BE2C (cell line): ENCODE measurements around the gene APEX1.
A peak's percentile ranks its signal among the peaks of the same experiment; 100 is the strongest.

Experiments used
- DNase-seq: peaks from one replicate; pipeline ENCODE4 v3.0.0-alpha.2; 2020
- H3K27me3 ChIP-seq: fragments of 250-450 bp; sonication (Bioruptor Pico); 2 replicates; pipeline ENCODE4 v1.5.1; 2020; ENCODE audit warnings: mild to moderate bottlenecking
- H3K36me3 ChIP-seq: fragments of 250-450 bp; sonication (Bioruptor Pico); 2 replicates; pipeline ENCODE4 v1.5.1; 2020; ENCODE audit warnings: mild to moderate bottlenecking
- H3K4me1 ChIP-seq: fragments of 250-450 bp; sonication (Bioruptor Pico); 2 replicates; pipeline ENCODE4 v1.5.1; 2020
- H3K4me3 ChIP-seq: 2 replicates; pipeline ENCODE4 v1.5.1; 2011; ENCODE audit warnings: low read depth, low read length
- H3K9me3 ChIP-seq: fragments of 250-450 bp; sonication (Bioruptor Pico); 2 replicates; pipeline ENCODE4 v1.5.1; 2020
- CTCF ChIP-seq: IDR thresholded peaks from 2 replicates; pipeline ENCODE4 v1.5.1; 2012; ENCODE audit warnings: mild to moderate bottlenecking, low read depth, low read length

APEX1 gene

GRCh38 chr14:20415782-20416206, 39.2 kb upstream of the APEX1 start:
- DNase-seq: peak; percentile 27
- no peak overlapping the region for H3K4me3 ChIP-seq
- TF ChIP-seq CTCF: peak; percentile 72

GRCh38 chr14:20416223-20416622, 38.8 kb upstream of the APEX1 start:
- no peaks in the 10 kb centered on the region for H3K4me1 ChIP-seq
- H3K36me3 ChIP-seq: no peaks in the 10 kb centered on the region
- H3K4me3 ChIP-seq: no peak overlapping the region
- H3K9me3 ChIP-seq: no peaks in the 10 kb centered on the region
- H3K27me3 ChIP-seq: no peaks in the 10 kb centered on the region; the same call in 1 of the 2 replicates
- no peak for TF ChIP-seq CTCF
- DNase-seq: no peak

More at GRCh38 chr14:20415782-20416206, 39.2 kb upstream of the APEX1 start:
- Histone ChIP-seq H3K9me3 (no peaks in the 10 kb centered on the region), H3K27me3 (no peaks in the 10 kb centered on the region; the same call in 1 of the 2 replicates), H3K36me3 (no peaks in the 10 kb centered on the region), H3K4me1 (no peaks in the 10 kb centered on the region)

- H3K27me3 ChIP-seq: no peaks in the 10 kb centered on the region
- no peak overlapping the region for H3K4me3 ChIP-seq
- TF ChIP-seq CTCF: no peak
- H3K4me1 ChIP-seq: no peaks in the 10 kb centered on the region
- no peaks in the 10 kb centered on the region for H3K9me3 ChIP-seq
- H3K36me3 ChIP-seq: no peaks in the 10 kb centered on the region
- DNase-seq: no peak
Measured at GRCh38 chr14:20417250-20418186, 37.5 kb upstream of the APEX1 start.

- TF ChIP-seq CTCF: no peak
- no peaks in the 10 kb centered on the region for H3K36me3 ChIP-seq
- no peaks in the 10 kb centered on the region for H3K4me1 ChIP-seq
- H3K4me3 ChIP-seq: no peak overlapping the region
- no peak for DNase-seq
- H3K9me3 ChIP-seq: no peaks in the 10 kb centered on the region
- H3K27me3 ChIP-seq: no peaks in the 10 kb centered on the region
Measured at GRCh38 chr14:20418501-20418909, 36.5 kb upstream of the APEX1 start.

GRCh38 chr14:20419419-20419818, 35.6 kb upstream of the APEX1 start:
- no peaks in the 10 kb centered on the region for H3K9me3 ChIP-seq
- no peaks in the 10 kb centered on the region for H3K4me1 ChIP-seq
- H3K27me3 ChIP-seq: no peaks in the 10 kb centered on the region
- H3K36me3 ChIP-seq: no peaks in the 10 kb centered on the region
- H3K4me3 ChIP-seq: no peak overlapping the region
- no peak for DNase-seq
- no peak for TF ChIP-seq CTCF

GRCh38 chr14:20421267-20421666, 33.8 kb upstream of the APEX1 start:
- Histone ChIP-seq H3K36me3 (no peaks in the 10 kb centered on the region), H3K9me3 (no peaks in the 10 kb centered on the region), H3K4me3 (no peak overlapping the region), H3K27me3 (no peaks in the 10 kb centered on the region), H3K4me1 (no peaks in the 10 kb centered on the region)
- no peak for TF ChIP-seq CTCF
- no peak for DNase-seq
